ENCODE measurements around the gene PEX3.
A peak's percentile ranks its signal among the peaks of the same experiment; 100 is the strongest.
"Not testable (repeated sequence)": the region's sequence is repeated elsewhere in the genome, so short reads cannot be mapped to it uniquely, and the experiment has no call there.

PEX3 gene

DNA sequence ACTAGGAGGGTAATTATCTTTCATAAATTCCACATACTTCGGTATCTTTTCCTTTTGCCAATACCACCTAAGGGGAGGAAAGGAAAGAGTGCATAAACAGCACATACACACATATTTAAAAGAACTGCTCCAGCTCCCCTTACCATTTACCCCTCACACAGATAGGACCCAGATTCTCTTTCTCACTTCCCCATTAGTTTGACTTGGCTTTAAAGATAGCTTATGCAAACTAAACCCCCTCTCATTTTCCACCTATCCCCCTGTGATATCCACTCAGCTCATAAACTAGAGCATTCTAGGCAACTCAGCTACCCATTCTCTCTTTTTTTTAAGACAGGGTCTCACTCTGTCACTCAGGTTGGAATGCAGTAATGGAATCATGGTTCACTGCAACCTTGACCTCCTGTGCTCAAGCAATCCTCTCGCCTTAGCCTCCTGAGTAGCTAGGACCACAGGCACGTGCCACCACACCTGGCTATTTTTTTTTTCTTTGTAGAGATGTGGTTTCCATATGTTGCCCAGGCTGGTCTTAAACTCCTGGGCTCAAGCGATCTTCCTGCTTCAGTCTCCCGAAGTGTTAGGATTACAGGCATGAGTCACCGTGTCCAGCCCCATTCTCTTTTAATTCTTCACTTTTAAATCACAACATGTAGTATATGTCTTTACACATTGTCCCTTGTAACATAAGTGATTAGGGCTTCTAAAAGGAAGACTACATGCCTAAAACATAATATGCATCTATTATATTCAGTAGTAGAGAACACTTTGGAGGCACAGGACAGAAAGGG is 56.9 kb downstream of the PEX3 start:
- no peak for DNase-seq

- DNase-seq: not testable (repeated sequence)
Observed at GRCh38 chr6:143510326-143510725, 59.7 kb downstream of the PEX3 start.

GRCh38 chr6:143510991-143511891 is 60.6 kb downstream of the PEX3 start, which contains the start of gene FUCA2:
Gene FUCA2, minus strand, starts transcription at chr6:143511720. Its CDS starts 86 bp downstream, at chr6:143511634.
- DNase-seq: no peak

DNA sequence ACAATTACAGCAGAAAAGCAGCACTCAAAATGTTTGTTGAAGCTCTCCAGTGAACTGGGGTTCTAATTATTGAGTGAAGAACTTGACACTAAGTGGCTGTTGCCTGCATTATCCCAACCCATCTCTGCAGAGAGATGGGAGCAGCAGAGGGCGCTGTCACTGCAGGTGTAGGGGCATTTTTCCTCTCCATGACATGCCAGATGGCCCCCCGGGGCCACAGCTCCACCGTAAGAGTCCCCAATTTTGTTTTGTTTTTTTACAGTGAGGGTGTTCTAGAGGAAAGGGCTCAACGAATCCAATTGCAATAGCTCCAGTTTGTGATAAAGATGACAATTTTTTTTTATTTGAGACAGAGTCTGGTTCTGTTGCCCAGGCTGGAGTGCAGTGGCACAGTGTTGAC is 62.8 kb downstream of the PEX3 start:
- no peak for DNase-seq

DNA sequence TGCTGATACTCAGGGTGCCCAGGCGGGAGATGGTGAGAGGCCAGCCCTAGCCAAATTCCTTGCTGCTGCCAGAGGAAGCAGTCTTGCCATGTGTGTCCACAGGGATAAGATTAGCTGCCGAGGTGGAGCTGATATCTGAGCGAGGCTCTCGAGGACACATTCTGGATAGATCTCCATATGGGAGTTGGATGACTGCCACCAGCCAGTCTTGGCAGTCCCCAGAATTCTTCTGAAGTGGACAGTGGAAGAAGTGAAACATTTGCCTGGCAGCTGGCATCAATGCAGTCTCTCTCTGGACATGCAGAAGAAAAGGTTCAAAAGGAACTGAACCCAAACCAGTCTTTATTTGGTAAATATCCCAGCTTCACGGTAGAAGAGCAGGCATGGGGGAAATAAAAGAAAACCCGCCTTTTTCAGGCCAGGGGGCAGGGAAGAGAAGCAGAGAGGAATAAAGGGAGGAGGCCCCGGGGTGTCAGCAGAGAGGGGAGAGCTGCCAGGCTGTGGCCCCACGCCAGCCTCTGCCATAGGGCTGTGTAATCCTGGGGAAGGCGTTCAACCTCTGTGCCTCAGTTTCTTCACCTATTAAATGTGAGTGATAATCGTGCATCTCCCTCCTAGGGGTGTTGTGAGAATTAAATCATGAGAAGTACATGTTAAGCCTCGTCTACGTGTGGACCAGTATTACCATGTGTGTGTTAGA is 64.6 kb downstream of the PEX3 start:
- no peak for DNase-seq

DNA sequence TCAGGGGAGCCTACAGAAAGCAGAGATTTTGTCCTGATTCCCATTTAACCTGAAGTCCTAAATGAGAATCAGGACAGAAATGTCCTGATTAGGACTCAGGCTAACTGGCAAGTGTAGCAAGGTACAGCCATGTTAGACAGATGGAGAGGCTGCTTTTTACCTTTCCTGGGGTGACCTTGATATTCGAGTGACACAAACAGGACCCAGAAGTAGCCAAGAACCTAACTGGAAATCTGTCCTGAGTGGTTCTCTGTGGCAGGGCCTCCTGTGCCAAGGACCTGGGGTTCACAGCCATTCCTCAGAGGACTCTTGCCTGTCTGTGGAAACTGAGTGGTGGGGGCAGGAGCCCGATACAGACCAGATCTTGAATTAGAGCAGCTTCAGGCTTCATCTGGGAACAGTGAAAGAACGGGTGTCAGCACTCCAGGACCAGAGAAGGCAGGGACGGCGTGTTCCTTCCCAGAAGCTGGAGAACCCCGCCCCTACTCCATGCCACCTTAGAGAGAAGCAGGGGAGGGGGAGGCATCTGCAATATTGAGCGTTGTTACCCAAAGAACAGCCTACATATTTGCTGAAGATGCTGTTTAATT is 65.3 kb downstream of the PEX3 start:
- no peak for DNase-seq

GRCh38 chr6:143516690-143517446 is 66.3 kb downstream of the PEX3 start:
- DNase-seq: no peak

DNA sequence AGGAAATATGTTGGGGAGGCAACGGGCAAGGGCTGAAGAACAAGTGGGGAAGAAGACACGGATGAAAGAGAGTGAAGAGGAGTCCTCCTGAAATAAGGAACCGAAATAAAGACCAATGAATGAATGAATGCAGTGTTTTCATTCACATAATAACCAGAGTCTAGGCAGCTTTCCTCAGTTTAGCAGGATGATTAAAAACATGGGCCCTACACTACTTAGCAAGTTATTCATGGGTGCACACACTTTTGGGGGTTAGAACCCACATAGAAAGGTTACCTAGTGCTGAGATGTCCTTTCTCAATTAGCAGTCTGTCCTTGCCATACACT is 66.8 kb downstream of the PEX3 start:
- no peak for DNase-seq

DNA sequence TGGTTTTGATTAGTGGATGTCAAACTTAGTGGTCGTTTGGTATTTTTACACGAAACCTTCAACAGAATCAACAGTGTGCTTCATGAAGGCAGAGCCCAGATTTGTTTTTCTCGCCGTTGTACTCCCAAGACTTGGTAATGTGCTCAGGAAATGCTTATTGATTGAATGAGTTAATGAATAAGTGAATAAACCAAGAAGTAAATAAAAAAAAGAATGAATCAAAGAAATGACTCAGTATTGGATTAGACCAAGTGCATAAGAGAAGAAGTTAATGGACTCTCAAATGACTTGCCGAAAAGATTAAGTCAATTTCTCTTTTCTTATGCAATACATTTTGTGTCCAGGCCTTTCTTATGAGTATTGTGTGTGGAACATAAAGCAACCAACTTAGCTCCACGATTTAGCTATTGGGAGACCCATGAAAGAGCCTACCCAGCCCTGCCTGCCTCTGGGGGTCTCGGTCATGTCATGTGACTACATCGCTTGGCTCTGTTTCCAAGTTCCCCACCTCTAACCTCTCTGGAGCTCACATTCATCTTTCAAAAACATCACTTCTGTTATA is 71.5 kb downstream of the PEX3 start:
- no peak for DNase-seq

- no peak for DNase-seq
Observed at GRCh38 chr6:143525356-143525755, 74.8 kb downstream of the PEX3 start.

DNA sequence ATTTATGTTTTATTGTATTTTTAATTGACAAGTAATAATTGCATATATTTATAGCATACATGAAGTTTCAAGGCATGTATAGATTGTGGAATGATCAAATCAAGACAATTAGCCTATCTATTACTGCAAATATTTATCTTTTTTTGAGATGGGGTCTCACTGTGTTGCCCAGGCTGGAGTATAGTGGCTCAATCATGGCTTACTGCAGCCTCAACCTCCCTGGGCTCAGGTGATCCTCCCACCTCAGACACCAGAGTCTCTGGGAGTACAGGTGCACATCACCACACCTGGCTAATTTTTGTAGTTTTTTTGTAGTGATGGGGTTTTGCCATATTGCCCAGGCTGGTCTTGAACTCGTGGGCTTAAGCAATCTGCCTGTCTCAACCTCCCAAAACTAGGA is 77.1 kb downstream of the PEX3 start:
- DNase-seq: no peak

- DNase-seq: peak; percentile 28
Observed at GRCh38 chr6:143528164-143528811, 77.7 kb downstream of the PEX3 start.

GRCh38 chr6:143529095-143529494 is 78.5 kb downstream of the PEX3 start:
- DNase-seq: no peak

DNA sequence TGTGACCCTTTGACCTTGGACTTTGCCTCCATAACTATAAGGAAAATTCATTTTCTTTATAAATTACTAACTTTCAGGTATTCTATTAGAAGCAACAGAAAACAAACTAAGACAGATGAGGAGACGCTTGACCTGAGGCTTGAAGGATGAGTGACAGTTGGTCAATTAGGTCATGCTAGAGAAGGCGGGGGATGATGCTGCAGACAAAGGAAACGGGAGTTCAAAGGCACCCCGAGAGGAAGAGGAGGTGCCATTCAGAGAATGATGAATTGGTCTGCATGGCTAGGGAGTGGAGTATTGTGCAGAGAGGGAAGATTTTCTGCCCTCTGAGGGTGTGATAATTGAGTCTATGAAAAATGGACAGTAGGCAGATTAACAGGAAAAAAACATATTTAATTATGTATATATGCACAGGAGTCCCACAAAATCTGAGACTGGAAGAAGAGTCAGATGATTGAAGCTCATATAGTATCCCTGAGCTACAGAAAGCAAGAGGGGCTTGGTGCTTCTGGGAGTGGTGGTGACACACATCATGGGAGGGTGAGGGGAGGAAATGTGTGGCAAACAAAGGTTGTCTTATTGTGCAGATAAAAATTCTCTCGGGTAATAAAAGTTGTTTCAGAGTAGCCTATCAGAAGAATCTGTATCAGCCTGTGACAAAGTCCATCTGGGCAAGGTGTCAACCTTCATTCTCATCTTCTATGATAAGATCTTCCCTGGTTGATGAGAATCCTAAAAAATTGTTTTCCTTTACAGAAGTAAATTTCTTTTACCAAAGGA is 81.3 kb downstream of the PEX3 start:
- DNase-seq: no peak

DNA sequence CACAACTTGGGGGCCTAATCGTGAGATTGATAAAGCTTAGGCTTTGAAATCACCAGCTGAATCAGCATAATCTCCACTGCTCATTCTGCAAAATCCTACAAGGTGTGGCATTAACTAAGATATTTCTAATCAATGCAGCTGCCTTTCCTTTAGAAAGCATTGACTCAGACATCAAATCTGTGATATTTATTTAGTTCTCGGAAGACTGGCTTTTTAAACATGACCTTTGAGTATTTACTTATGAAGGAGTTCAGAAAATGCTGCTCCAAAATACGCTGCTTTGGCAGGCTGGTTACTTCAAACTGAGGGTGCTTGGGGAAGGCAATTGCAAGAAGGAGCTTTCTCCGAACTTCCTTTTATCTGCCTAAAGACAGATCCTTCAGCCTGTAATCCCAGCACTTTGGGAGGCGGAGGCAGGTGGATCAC is 84.6 kb downstream of the PEX3 start:
- DNase-seq: no peak

GRCh38 chr6:143536461-143536865 is 85.9 kb downstream of the PEX3 start:
- DNase-seq: peak; percentile 55

- DNase-seq: peak; percentile 57
Observed at GRCh38 chr6:143536866-143537691, 86.5 kb downstream of the PEX3 start.

GRCh38 chr6:143538374-143538773 is 87.8 kb downstream of the PEX3 start:
- DNase-seq: no peak

GRCh38 chr6:143539106-143539505 is 88.5 kb downstream of the PEX3 start:
- no peak for DNase-seq

DNA sequence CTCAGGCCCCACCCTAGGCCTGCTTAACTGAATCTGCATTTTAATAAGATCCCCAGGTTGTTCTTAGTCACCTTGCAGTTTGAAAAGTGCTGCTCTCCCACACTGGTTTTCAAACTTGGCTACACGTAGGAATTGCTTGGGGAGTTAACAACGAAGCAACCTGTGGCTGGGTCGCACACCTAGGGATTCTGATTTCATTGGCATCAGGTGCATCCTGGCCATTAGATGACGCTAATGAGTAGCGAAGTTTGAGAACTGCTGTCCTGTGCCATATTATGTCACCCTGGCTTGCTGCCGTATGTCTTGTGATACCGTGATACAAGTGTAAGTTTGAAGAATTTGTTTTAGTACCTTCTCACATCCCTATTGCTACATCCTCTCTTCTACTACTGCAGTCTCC is 89.1 kb downstream of the PEX3 start:
- no peak for DNase-seq

All from KG1 (cell line).